Keratinocyte (primary cell): ENCODE data around the gene GSK3A.

Source experiments
- CTCF ChIP-seq, 3 experiments: IDR thresholded peaks in 1 of 3; conservative IDR thresholded peaks in 1 of 3; optimal IDR thresholded peaks in 1 of 3; 2 replicates in 2 of 3; 3 replicates in 1 of 3; pipeline versions ENCODE3 to v1.5.1; 2011; ENCODE audit warnings: low read length in 3 of 3, mild to moderate bottlenecking in 3 of 3, moderate library complexity in 2 of 3, control low read depth in 1 of 3, inconsistent platforms in 1 of 3; ENCODE audit not compliant: insufficient read depth in 2 of 3; ENCODE audit errors: extremely low read depth in 1 of 3
- EZH2 ChIP-seq: IDR thresholded peaks from one replicate; pipeline ENCODE4 v1.6.1; 2012; ENCODE audit warnings: inconsistent platforms, mild to moderate bottlenecking, low read length, moderate library complexity

DNA sequence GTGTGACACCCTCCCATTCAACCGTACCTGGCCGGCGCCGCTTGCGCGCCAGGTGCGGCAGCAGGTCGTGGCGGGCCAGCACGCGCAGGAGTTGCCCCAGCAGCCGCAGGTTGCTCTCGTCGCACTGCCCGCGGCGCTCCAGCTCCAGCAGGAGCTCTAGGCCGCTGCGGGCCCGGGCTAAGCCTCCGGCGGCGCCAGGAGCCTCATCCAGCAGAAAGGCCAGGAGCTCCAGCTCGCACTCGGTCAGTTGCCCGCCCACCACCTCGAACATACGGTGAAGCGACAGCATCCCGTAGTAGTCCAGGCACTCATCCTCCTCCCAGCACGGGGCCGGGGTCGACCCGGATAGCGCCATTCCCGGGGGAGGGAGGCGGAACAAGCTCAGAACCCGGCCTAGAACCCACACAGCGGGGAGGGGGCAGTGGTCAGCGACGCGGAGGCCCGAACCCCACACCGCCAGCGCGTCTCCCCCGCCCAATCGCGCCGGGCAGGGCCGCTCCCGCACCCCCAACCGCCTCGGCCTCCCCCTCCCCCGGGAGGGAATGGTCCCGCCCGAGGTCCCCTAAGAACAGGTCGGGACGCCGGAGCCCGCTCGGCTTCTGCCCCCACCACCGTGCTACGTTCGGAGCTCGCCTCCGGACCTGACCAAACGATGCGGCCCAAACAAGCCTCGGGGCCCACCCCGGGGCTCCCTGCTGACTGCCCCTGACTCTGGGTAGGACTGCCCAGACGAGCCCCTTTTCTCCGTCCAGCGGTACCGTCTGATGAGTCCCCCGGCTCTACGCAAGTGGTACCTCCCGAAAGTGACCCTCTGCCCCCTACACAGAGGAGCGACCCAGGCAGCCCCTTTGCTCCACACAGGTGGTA lies 25.5 kb downstream of the GSK3A start:
- TF ChIP-seq CTCF (optimal IDR thresholded peaks at IDR 0.05 in 1 of 3, IDR thresholded peaks at IDR 0.05 in 1 of 3, conservative IDR thresholded peaks at IDR 0.05 in 1 of 3; ENCODE audit: extremely low read depth in 1 of 3, insufficient read depth in 2 of 3, low read length in 3 of 3) (no peak), EZH2 (no peak)
